Panc1 (cell line): ENCODE data around the gene PGAM2.

Experiments used
- POLR2AphosphoS5 ChIP-seq: IDR thresholded peaks from 2 replicates; pipeline ENCODE4 v1.6.1; 2012; ENCODE audit warnings: mild to moderate bottlenecking, low read depth, low read length, moderate library complexity
- SIN3A ChIP-seq: IDR thresholded peaks from 2 replicates; pipeline ENCODE4 v1.6.1; 2012; ENCODE audit warnings: low read depth, mild to moderate bottlenecking, low read length, moderate library complexity, borderline replicate concordance; ENCODE audit not compliant: insufficient read depth
- TF ChIP-seq, protein P1 (sequence below): fragments of 450-650 bp; IDR thresholded peaks from 2 replicates; pipeline ENCODE4 v1.5.1; 2017; ENCODE audit warnings: mild to moderate bottlenecking

DNA sequence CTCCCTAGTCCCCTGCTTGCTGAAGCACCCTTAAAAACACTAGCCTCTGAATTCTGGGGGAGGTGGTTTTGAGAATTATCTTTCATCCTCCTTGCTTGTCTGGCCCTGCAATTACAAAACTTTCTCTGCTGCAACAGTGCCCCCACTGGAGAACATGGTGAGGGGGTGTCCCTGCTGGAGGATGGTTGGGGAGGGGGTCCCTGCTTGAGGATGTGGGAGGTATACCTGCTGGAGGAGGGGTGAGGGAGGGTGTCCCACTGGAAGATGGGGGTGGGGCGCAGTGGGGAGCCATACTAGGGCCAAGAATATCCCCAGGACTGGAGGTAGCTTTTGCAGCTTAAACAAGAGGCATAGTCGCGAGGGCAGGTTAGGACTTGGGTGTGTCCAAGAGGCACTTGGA lies 20.2 kb upstream of the PGAM2 start:
- TF ChIP-seq, protein P1, sequence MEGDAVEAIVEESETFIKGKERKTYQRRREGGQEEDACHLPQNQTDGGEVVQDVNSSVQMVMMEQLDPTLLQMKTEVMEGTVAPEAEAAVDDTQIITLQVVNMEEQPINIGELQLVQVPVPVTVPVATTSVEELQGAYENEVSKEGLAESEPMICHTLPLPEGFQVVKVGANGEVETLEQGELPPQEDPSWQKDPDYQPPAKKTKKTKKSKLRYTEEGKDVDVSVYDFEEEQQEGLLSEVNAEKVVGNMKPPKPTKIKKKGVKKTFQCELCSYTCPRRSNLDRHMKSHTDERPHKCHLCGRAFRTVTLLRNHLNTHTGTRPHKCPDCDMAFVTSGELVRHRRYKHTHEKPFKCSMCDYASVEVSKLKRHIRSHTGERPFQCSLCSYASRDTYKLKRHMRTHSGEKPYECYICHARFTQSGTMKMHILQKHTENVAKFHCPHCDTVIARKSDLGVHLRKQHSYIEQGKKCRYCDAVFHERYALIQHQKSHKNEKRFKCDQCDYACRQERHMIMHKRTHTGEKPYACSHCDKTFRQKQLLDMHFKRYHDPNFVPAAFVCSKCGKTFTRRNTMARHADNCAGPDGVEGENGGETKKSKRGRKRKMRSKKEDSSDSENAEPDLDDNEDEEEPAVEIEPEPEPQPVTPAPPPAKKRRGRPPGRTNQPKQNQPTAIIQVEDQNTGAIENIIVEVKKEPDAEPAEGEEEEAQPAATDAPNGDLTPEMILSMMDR: no peak
- TF ChIP-seq POLR2AphosphoS5 (no peak), SIN3A (no peak)
